Loucy (cell line): ENCODE data around the gene PIK3CB.

Experiments used
- EZH2phosphoT487 ChIP-seq: fragments of 200-600 bp; IDR thresholded peaks from 2 replicates; pipeline ENCODE4 v1.6.1; 2018; ENCODE audit warnings: antibody characterized with exemption, mild to moderate bottlenecking, moderate library complexity, borderline replicate concordance
- TF ChIP-seq, protein P1 (sequence below): fragments of 200-600 bp; sonication (generic); conservative IDR thresholded peaks from 2 replicates; pipeline ENCODE4 v1.5.1; 2014; ENCODE audit warnings: mild to moderate bottlenecking, antibody characterized with exemption, low read length

DNA sequence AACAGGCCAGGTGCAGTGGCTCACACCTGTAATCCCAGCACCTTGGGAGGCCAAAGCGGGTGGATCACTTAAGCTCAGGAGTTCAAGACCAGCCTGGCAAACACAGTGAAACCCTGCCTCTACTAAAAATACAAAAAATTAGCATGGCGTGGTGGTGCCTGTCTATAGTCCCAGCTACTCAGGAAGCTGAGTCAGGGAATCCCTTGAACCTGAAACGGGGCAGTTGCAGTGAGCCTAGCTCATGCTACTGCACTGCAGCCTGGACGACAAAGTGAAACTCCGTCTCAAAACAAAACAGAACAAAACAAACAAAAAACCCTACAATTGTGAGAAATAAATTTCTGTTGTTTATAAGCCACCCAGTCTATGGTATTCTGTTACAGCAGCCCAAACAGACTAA is 94.7 kb downstream of the PIK3CB start:
- TF ChIP-seq, protein P1, sequence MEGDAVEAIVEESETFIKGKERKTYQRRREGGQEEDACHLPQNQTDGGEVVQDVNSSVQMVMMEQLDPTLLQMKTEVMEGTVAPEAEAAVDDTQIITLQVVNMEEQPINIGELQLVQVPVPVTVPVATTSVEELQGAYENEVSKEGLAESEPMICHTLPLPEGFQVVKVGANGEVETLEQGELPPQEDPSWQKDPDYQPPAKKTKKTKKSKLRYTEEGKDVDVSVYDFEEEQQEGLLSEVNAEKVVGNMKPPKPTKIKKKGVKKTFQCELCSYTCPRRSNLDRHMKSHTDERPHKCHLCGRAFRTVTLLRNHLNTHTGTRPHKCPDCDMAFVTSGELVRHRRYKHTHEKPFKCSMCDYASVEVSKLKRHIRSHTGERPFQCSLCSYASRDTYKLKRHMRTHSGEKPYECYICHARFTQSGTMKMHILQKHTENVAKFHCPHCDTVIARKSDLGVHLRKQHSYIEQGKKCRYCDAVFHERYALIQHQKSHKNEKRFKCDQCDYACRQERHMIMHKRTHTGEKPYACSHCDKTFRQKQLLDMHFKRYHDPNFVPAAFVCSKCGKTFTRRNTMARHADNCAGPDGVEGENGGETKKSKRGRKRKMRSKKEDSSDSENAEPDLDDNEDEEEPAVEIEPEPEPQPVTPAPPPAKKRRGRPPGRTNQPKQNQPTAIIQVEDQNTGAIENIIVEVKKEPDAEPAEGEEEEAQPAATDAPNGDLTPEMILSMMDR, result no peak
- TF ChIP-seq EZH2phosphoT487, result no peak
